Upper lobe of left lung (tissue), 4 donors: Measurements from ENCODE around the gene PREX1.

ENCODE experiments used
- EP300 ChIP-seq, 4 donors: sonication (generic); formaldehyde crosslinking; IDR thresholded peaks; one replicate each; pipeline ENCODE4 v1.5.1; 2017; ENCODE audit warnings: antibody characterized with exemption in 4 of 4, control low read depth in 2 of 4
- POLR2A ChIP-seq, 4 donors: fragments of 450-650 bp; IDR thresholded peaks; one replicate each; pipeline ENCODE4 v1.5.1; 2016 to 2017; ENCODE audit warnings: antibody characterized with exemption in 4 of 4, mild to moderate bottlenecking in 2 of 4
- POLR2AphosphoS5 ChIP-seq, 2 donors: sonication (generic); formaldehyde crosslinking; IDR thresholded peaks; one replicate each; pipeline ENCODE4 v1.5.1; 2017; ENCODE audit warnings: antibody characterized with exemption in 2 of 2
- TF ChIP-seq, protein P1 (sequence below), 6 experiments: fragments of 450-650 bp in 4 of 6; fragments of 200-600 bp in 2 of 6; sonication (generic) in 2 of 6; IDR thresholded peaks; one replicate each; pipeline ENCODE4 v1.5.1; 2016 to 2019; ENCODE audit warnings: antibody characterized with exemption in 6 of 6

DNA sequence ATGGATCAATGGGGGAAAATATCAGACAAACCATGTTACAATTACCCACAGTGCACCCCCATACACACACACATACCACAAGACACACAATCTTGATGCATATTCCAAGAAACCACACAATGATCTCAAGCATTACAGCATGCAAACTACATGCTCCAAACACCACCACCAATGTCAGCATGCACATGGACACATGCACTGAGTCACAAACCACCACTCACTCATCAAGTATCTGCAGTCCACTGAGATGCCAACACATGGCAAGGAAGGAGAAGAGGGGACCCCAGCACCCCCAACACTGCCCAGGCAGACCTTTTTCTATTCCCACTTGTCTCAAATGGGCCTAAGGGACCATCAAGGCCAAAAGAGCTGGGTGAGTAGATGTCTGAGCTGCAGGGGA, 91.6 kb downstream of the PREX1 start:
- TF ChIP-seq, protein P1, sequence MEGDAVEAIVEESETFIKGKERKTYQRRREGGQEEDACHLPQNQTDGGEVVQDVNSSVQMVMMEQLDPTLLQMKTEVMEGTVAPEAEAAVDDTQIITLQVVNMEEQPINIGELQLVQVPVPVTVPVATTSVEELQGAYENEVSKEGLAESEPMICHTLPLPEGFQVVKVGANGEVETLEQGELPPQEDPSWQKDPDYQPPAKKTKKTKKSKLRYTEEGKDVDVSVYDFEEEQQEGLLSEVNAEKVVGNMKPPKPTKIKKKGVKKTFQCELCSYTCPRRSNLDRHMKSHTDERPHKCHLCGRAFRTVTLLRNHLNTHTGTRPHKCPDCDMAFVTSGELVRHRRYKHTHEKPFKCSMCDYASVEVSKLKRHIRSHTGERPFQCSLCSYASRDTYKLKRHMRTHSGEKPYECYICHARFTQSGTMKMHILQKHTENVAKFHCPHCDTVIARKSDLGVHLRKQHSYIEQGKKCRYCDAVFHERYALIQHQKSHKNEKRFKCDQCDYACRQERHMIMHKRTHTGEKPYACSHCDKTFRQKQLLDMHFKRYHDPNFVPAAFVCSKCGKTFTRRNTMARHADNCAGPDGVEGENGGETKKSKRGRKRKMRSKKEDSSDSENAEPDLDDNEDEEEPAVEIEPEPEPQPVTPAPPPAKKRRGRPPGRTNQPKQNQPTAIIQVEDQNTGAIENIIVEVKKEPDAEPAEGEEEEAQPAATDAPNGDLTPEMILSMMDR (IDR thresholded peaks at IDR 0.05): no peak
- TF ChIP-seq POLR2A (IDR thresholded peaks at IDR 0.05) (no peak), POLR2AphosphoS5 (IDR thresholded peaks at IDR 0.05) (no peak), EP300 (IDR thresholded peaks at IDR 0.05) (no peak)
